Naive thymus-derived CD4-positive, alpha-beta T cell (primary cell): ENCODE data around the gene HRNR. TPM values are rescaled to one million over a fixed set of nuclear protein-coding genes. Genes with fewer than 3 reads are reported as not detected.
"Not testable (repeated sequence)": the region's sequence is repeated elsewhere in the genome, so short reads cannot be mapped to it uniquely, and the experiment has no call there.

ENCODE experiments used
- ATAC-seq: fragments of 150-1000 bp; cut with Tn5 transposase; 2 replicates; pipeline ENCODE4 v1.10.0; 2021; ENCODE audit warnings: mild to moderate bottlenecking, moderate library complexity
- CTCF ChIA-PET: fragments of 350-600 bp; sonication (Branson Sonifier 250); formaldehyde crosslinking; loops from one replicate; lab custom pipeline; 2021; ENCODE audit warnings: antibody characterized with exemption; lab: Charles Lee
- POLR2A ChIA-PET: fragments of 350-600 bp; sonication (Branson Sonifier 250); formaldehyde crosslinking; loops from one replicate; lab custom pipeline; 2021; ENCODE audit warnings: antibody characterized with exemption, inconsistent platforms; lab: Charles Lee
- DNase-seq, 9 donors: peaks; one replicate each; pipeline versions ENCODE4 v3.0.0 to v3.0.0-alpha.2; 2020 to 2022; ENCODE audit warnings: mixed read lengths in 1 of 9
- H3K27ac ChIP-seq: one replicate; pipeline ENCODE4 v1.7.0; 2013; ENCODE audit warnings: mild to moderate bottlenecking, low read depth, low read length, moderate library complexity
- H3K27me3 ChIP-seq, 2 donors: one replicate each; pipeline ENCODE4 v1.7.0; 2013; ENCODE audit warnings: low read length in 2 of 2, mild to moderate bottlenecking in 2 of 2, moderate library complexity in 2 of 2; ENCODE audit not compliant: control insufficient read depth in 2 of 2, insufficient read depth in 2 of 2
- H3K36me3 ChIP-seq, 3 experiments: 1 replicate in 2 of 3; 2 replicates in 1 of 3; pipeline ENCODE4 v1.7.0; 2013; ENCODE audit warnings: low read length in 3 of 3, mild to moderate bottlenecking in 3 of 3, moderate library complexity in 1 of 3; ENCODE audit not compliant: insufficient read depth in 3 of 3, control insufficient read depth in 2 of 3
- H3K4me1 ChIP-seq, 2 donors: one replicate each; pipeline ENCODE4 v1.7.0; 2013; ENCODE audit warnings: low read length in 2 of 2, mild to moderate bottlenecking in 2 of 2, moderate library complexity in 1 of 2; ENCODE audit not compliant: control insufficient read depth in 2 of 2, insufficient read depth in 2 of 2
- H3K4me3 ChIP-seq: 2 replicates; pipeline ENCODE4 v1.7.0; 2013; ENCODE audit warnings: mild to moderate bottlenecking, low read length
- H3K9me3 ChIP-seq, 3 experiments: 1 replicate in 2 of 3; 2 replicates in 1 of 3; pipeline ENCODE4 v1.7.0; 2013; ENCODE audit warnings: low read length in 3 of 3; ENCODE audit not compliant: control insufficient read depth in 2 of 3
- H3K27ac Mint-ChIP-seq, 9 donors: one replicate each; pipeline ENCODE4 v1.8.0; 2020 to 2022; ENCODE audit warnings: mixed read lengths in 9 of 9, mild to moderate bottlenecking in 8 of 9, moderate library complexity in 5 of 9, inconsistent platforms in 2 of 9
- H3K27me3 Mint-ChIP-seq, 5 donors: one replicate each; pipeline ENCODE4 v1.8.0; 2021 to 2022; ENCODE audit warnings: mixed read lengths in 5 of 5, mild to moderate bottlenecking in 1 of 5
- H3K36me3 Mint-ChIP-seq, 5 donors: one replicate each; pipeline ENCODE4 v1.8.0; 2020 to 2022; ENCODE audit warnings: mixed read lengths in 5 of 5, mild to moderate bottlenecking in 3 of 5, inconsistent platforms in 1 of 5
- H3K4me1 Mint-ChIP-seq, 7 donors: one replicate each; pipeline ENCODE4 v1.8.0; 2020 to 2022; ENCODE audit warnings: mixed read lengths in 7 of 7, mild to moderate bottlenecking in 3 of 7, inconsistent platforms in 1 of 7
- H3K4me3 Mint-ChIP-seq, 10 donors: one replicate each; pipeline ENCODE4 v1.8.0; 2020 to 2022; ENCODE audit warnings: mild to moderate bottlenecking in 10 of 10, mixed read lengths in 10 of 10, moderate library complexity in 6 of 10, inconsistent platforms in 2 of 10
- H3K9me3 Mint-ChIP-seq, 11 donors: one replicate each; pipeline ENCODE4 v1.8.0; 2020 to 2022; ENCODE audit warnings: mixed read lengths in 11 of 11, mild to moderate bottlenecking in 4 of 11, inconsistent platforms in 1 of 11, moderate library complexity in 1 of 11
- intact Hi-C, 2 donors: fragments of 100-400 bp; cut with micrococcal nuclease; formaldehyde crosslinking; loops; one replicate each; pipeline ENCODE4 v1.15.1; 2023
- polyA plus RNA-seq, 2 donors: library from polyadenylated mRNA; unstranded; fragments of 300-500 nt; fragmentation: Illumina TruSeq; gene quantifications; one replicate each; pipeline ENCODE4 v1.2.3, GENCODE V29; 2021
- total RNA-seq, 6 experiments: library from RNA in 5 of 6; stranded (reverse) in 5 of 6; gene quantifications; 1 replicate in 5 of 6; 2 replicates in 1 of 6; pipeline ENCODE4 v1.2.3 and lab custom pipeline; 2021 to 2026

HRNR gene
- total and polyA plus RNA-seq, 7 experiments from 2014 or later, result not detected

- H3K36me3 ChIP-seq, H3K27ac ChIP-seq, H3K4me3 Mint-ChIP-seq, H3K27me3 ChIP-seq, POLR2A ChIA-PET, H3K4me3 ChIP-seq, CTCF ChIA-PET, intact Hi-C loops, H3K4me1 ChIP-seq, H3K4me1 Mint-ChIP-seq, H3K36me3 Mint-ChIP-seq, H3K9me3 ChIP-seq, H3K27ac Mint-ChIP-seq, ATAC-seq: not testable (repeated sequence)
- H3K9me3 Mint-ChIP-seq, result peaks cover 0 to 17% (median 0%) of the 10 kb centered on the region in 11 donors
- peak in 5 of 9 donors; percentile 12 to 69 (median 36) for DNase-seq
- peaks cover 0 to 14% (median 0%) of the 10 kb centered on the region in 5 donors for H3K27me3 Mint-ChIP-seq
These were observed 8.4 kb downstream of the HRNR start for GRCh38 chr1:152215604-152216003.

- H3K4me1 Mint-ChIP-seq, H3K4me1 ChIP-seq, H3K27me3 Mint-ChIP-seq, H3K27me3 ChIP-seq, H3K36me3 ChIP-seq, H3K4me3 Mint-ChIP-seq, H3K27ac Mint-ChIP-seq, H3K27ac ChIP-seq, H3K4me3 ChIP-seq, H3K36me3 Mint-ChIP-seq, CTCF ChIA-PET, intact Hi-C loops, POLR2A ChIA-PET, ATAC-seq, H3K9me3 ChIP-seq: not testable (repeated sequence)
- H3K9me3 Mint-ChIP-seq, result peaks cover 0 to 15% (median 0%) of the 10 kb centered on the region in 11 donors
- peak in 4 of 9 donors; percentile 10 to 59 (median 32) for DNase-seq
These were observed 9.1 kb downstream of the HRNR start for GRCh38 chr1:152214911-152215310.

GRCh38 chr1:152198982-152199381 lies 25.0 kb downstream of the HRNR start:
- no peak overlapping the region for H3K4me3 Mint-ChIP-seq
- CTCF ChIA-PET, result interaction anchor here (1.2 to 1.3 kb wide), 2 partner anchors 10 to 259 kb away, joined by 4 to 9 read pairs; no protein-coding TSS in a partner anchor

GRCh38 chr1:152197361-152197941 lies 26.5 kb downstream of the HRNR start:
- intact Hi-C loops, result no loop called here

More at GRCh38 chr1:152198982-152199381, 25.0 kb downstream of the HRNR start:
- ATAC-seq (no peak), DNase-seq (no peak)
- Histone ChIP-seq H3K4me3 (no peak overlapping the region), H3K36me3 (no peaks in the 10 kb centered on the region), H3K27me3 (no peaks in the 10 kb centered on the region), H3K27ac (no peak overlapping the region), H3K9me3 (no peaks in the 10 kb centered on the region), H3K4me1 (no peaks in the 10 kb centered on the region)
- POLR2A ChIA-PET, result no interaction called here
- Mint-ChIP-seq H3K27me3 (peaks cover 16 to 27% (median 19%) of the 10 kb centered on the region in 5 donors), H3K4me1 (peaks cover 0 to 2% (median 0%) of the 10 kb centered on the region in 7 donors), H3K9me3 (peaks cover 0 to 10% (median 0%) of the 10 kb centered on the region in 11 donors), H3K27ac (no peak overlapping the region), H3K36me3 (no peaks in the 10 kb centered on the region)
- intact Hi-C loops, result no loop called here

GRCh38 chr1:152191711-152192110 lies 32.3 kb downstream of the HRNR start:
- Histone ChIP-seq H3K27me3 (no peaks in the 10 kb centered on the region), H3K27ac (no peak overlapping the region), H3K36me3 (no peaks in the 10 kb centered on the region), H3K4me1 (no peaks in the 10 kb centered on the region), H3K4me3 (no peak overlapping the region), H3K9me3 (no peaks in the 10 kb centered on the region)
- intact Hi-C loops, result no loop called here
- no peak for DNase-seq
- H3K36me3 Mint-ChIP-seq, result no peaks in the 10 kb centered on the region
- peaks cover 0 to 7% (median 6%) of the 10 kb centered on the region in 7 donors for H3K4me1 Mint-ChIP-seq
- no peaks in the 10 kb centered on the region for H3K9me3 Mint-ChIP-seq
- H3K27me3 Mint-ChIP-seq, result peaks cover 0 to 36% (median 0%) of the 10 kb centered on the region in 5 donors
- ChIA-PET CTCF (interaction anchor here (2.7 kb wide), 1 partner anchor 267 kb away, joined by 15 read pairs; no protein-coding TSS in a partner anchor), POLR2A (interaction anchor here (0.6 kb wide), 1 partner anchor 148 kb away, joined by 3 read pairs; no protein-coding TSS in a partner anchor)
- peak overlapping the region in 1 of 9 donors; percentile 9 for H3K27ac Mint-ChIP-seq
- no peak for ATAC-seq
- no peak overlapping the region for H3K4me3 Mint-ChIP-seq

More at GRCh38 chr1:152197361-152197941, 26.5 kb downstream of the HRNR start:
- ChIA-PET POLR2A (no interaction called here), CTCF (interaction anchor here (1.3 kb wide), 1 partner anchor 261 kb away, joined by 9 read pairs; no protein-coding TSS in a partner anchor)
- H3K4me1 ChIP-seq, result no peaks in the 10 kb centered on the region
- H3K9me3 ChIP-seq, result no peaks in the 10 kb centered on the region
- peaks cover 0 to 10% (median 0%) of the 10 kb centered on the region in 11 donors for H3K9me3 Mint-ChIP-seq
- H3K4me3 ChIP-seq, result no peak overlapping the region
- peaks cover 16 to 27% (median 20%) of the 10 kb centered on the region in 5 donors for H3K27me3 Mint-ChIP-seq
- no peaks in the 10 kb centered on the region for H3K36me3 ChIP-seq
- H3K4me3 Mint-ChIP-seq, result no peak overlapping the region
- H3K27ac ChIP-seq, result no peak overlapping the region
- no peaks in the 10 kb centered on the region for H3K27me3 ChIP-seq
- H3K27ac Mint-ChIP-seq, result no peak overlapping the region
- DNase-seq, result no peak
- H3K4me1 Mint-ChIP-seq, result peaks cover 0 to 2% (median 0%) of the 10 kb centered on the region in 7 donors
- no peak for ATAC-seq
- no peaks in the 10 kb centered on the region for H3K36me3 Mint-ChIP-seq

GRCh38 chr1:152191260-152191659 lies 32.7 kb downstream of the HRNR start:
- no peaks in the 10 kb centered on the region for H3K36me3 ChIP-seq
- intact Hi-C loops, result no loop called here
- ATAC-seq (no peak), DNase-seq (no peak)
- H3K4me1 ChIP-seq, result no peaks in the 10 kb centered on the region
- Mint-ChIP-seq H3K4me3 (no peak overlapping the region), H3K9me3 (no peaks in the 10 kb centered on the region), H3K36me3 (no peaks in the 10 kb centered on the region), H3K4me1 (peaks cover 0 to 7% (median 6%) of the 10 kb centered on the region in 7 donors), H3K27ac (no peak overlapping the region), H3K27me3 (peaks cover 0 to 36% (median 0%) of the 10 kb centered on the region in 5 donors)
- ChIA-PET CTCF (interaction anchor here (2.7 kb wide), 1 partner anchor 268 kb away, joined by 15 read pairs; no protein-coding TSS in a partner anchor), POLR2A (no interaction called here)
- H3K9me3 ChIP-seq, result no peaks in the 10 kb centered on the region
- no peaks in the 10 kb centered on the region for H3K27me3 ChIP-seq
- H3K4me3 ChIP-seq, result no peak overlapping the region
- H3K27ac ChIP-seq, result no peak overlapping the region
